Esophagus squamous epithelium (tissue), 4 donors: ENCODE results near the gene TRMU.

Experiments
- POLR2A ChIP-seq, 4 donors: fragments of 450-650 bp; IDR thresholded peaks; one replicate each; pipeline ENCODE4 v1.6.1; 2017; ENCODE audit warnings: antibody characterized with exemption in 4 of 4, mild to moderate bottlenecking in 4 of 4, moderate library complexity in 3 of 4
- TF ChIP-seq, protein P1 (sequence below), 6 experiments: fragments of 450-650 bp in 4 of 6; fragments of 200-600 bp in 2 of 6; sonication (generic) in 2 of 6; IDR thresholded peaks; one replicate each; pipeline ENCODE4 v1.5.1; 2016 to 2019; ENCODE audit warnings: antibody characterized with exemption in 6 of 6, mild to moderate bottlenecking in 4 of 6, moderate library complexity in 4 of 6

DNA sequence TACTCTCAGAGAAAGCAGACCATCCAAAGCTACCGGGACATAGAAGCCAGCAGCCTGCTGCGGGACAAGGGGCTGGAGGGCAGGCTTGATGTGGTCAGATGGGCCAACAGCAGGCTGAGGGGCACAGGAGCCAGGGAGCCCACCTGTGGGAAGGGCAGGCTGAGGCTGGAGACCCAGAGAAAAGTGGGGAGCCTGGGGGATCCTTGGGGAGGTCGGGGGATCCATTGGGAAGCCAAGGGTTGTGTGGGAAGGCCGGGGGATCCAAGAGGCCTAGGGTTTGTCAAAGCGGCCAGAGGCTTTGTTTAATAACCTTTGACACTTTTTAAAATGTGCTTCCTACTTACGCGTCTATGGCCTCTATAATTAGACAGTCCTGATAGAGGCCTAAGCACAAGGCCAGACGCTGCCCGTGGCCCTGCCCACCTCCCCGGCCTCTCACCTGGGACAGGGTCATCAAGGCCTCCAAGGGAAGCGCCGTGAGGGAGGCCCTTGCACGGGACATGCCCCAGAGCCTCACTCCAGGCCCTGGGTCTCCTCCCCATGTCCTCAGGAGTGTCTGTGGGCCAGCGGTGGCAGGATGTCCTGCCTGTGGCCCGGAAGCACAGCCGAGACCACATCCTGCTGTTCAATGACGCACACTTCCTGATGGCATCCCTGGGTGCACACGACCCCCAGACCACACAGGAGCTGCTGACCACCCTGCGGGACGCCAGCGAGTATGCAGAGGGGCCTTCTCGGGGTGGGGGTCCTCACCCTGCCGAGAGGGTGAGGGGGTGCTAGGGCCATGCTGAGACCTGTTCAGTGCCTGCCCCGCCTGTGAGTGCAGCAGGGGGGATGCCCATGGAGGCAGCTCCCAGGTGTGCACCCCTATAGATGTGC is 47.4 kb upstream of the TRMU start:
- no peak for TF ChIP-seq POLR2A (IDR thresholded peaks at IDR 0.05)
- TF ChIP-seq, protein P1, sequence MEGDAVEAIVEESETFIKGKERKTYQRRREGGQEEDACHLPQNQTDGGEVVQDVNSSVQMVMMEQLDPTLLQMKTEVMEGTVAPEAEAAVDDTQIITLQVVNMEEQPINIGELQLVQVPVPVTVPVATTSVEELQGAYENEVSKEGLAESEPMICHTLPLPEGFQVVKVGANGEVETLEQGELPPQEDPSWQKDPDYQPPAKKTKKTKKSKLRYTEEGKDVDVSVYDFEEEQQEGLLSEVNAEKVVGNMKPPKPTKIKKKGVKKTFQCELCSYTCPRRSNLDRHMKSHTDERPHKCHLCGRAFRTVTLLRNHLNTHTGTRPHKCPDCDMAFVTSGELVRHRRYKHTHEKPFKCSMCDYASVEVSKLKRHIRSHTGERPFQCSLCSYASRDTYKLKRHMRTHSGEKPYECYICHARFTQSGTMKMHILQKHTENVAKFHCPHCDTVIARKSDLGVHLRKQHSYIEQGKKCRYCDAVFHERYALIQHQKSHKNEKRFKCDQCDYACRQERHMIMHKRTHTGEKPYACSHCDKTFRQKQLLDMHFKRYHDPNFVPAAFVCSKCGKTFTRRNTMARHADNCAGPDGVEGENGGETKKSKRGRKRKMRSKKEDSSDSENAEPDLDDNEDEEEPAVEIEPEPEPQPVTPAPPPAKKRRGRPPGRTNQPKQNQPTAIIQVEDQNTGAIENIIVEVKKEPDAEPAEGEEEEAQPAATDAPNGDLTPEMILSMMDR (IDR thresholded peaks at IDR 0.05), result no peak
